T-helper 17 cell (primary cell): ENCODE results near the gene TSC22D3. TPM values are rescaled to one million over a fixed set of nuclear protein-coding genes. Genes with fewer than 3 reads are reported as not detected.

Source experiments
- ATAC-seq: fragments of 150-1000 bp; cut with Tn5 transposase; 2 replicates; pipeline ENCODE4 v1.10.0; 2021; ENCODE audit warnings: mild to moderate bottlenecking, moderate library complexity
- DNase-seq, 3 donors: peaks; one replicate each; pipeline versions ENCODE4 v3.0.0 to v3.0.0-alpha.2; 2020 to 2021
- H3K9me3 ChIP-seq: one replicate; pipeline ENCODE4 v1.7.0; 2013; ENCODE audit warnings: low read length, mild to moderate bottlenecking; ENCODE audit not compliant: control insufficient read depth, poor library complexity, severe bottlenecking
- H3K27ac Mint-ChIP-seq: one replicate; pipeline ENCODE4 v1.8.0; 2022; ENCODE audit warnings: mild to moderate bottlenecking, moderate library complexity, mixed read lengths
- H3K27me3 Mint-ChIP-seq: one replicate; pipeline ENCODE4 v1.8.0; 2022; ENCODE audit warnings: mixed read lengths
- H3K36me3 Mint-ChIP-seq: one replicate; pipeline ENCODE4 v1.8.0; 2022; ENCODE audit warnings: low read depth, mixed read lengths
- H3K4me1 Mint-ChIP-seq: one replicate; pipeline ENCODE4 v1.8.0; 2022; ENCODE audit warnings: mild to moderate bottlenecking, mixed read lengths
- H3K4me3 Mint-ChIP-seq: one replicate; pipeline ENCODE4 v1.8.0; 2022; ENCODE audit warnings: mild to moderate bottlenecking, moderate library complexity, mixed read lengths
- total RNA-seq, 4 donors: library from RNA in 2 of 4; stranded (reverse) in 2 of 4; gene quantifications; one replicate each; pipeline ENCODE4 v1.2.3 and lab custom pipeline; 2022 to 2026

TSC22D3 gene
- total RNA-seq, 2 donors from 2014 or later = 1,559 to 2,031 TPM

- no peaks in the 10 kb centered on the region for H3K9me3 ChIP-seq
- ATAC-seq = no peak
- DNase-seq = no peak
- H3K27me3 Mint-ChIP-seq = no peaks in the 10 kb centered on the region
- H3K4me1 Mint-ChIP-seq = no peaks in the 10 kb centered on the region
- H3K4me3 Mint-ChIP-seq = no peak overlapping the region
- peaks cover 3% of the 10 kb centered on the region for H3K36me3 Mint-ChIP-seq
- no peak overlapping the region for H3K27ac Mint-ChIP-seq
These were observed 40.9 kb downstream of the TSC22D3 start for GRCh38 chrX:107734646-107735045.

- peak overlapping the region; percentile 41 for H3K27ac Mint-ChIP-seq
- ATAC-seq = no peak
- DNase-seq = no peak
- H3K36me3 Mint-ChIP-seq = peaks cover 3% of the 10 kb centered on the region
- H3K27me3 Mint-ChIP-seq = no peaks in the 10 kb centered on the region
- H3K9me3 ChIP-seq = no peaks in the 10 kb centered on the region
- no peaks in the 10 kb centered on the region for H3K4me1 Mint-ChIP-seq
- no peak overlapping the region for H3K4me3 Mint-ChIP-seq
These were observed 41.9 kb downstream of the TSC22D3 start for GRCh38 chrX:107733686-107734085.

GRCh38 chrX:107731831-107732502 is 43.6 kb downstream of the TSC22D3 start:
- H3K4me1 Mint-ChIP-seq = no peaks in the 10 kb centered on the region
- no peak for DNase-seq
- H3K27me3 Mint-ChIP-seq = no peaks in the 10 kb centered on the region
- ATAC-seq = no peak
- no peak overlapping the region for H3K4me3 Mint-ChIP-seq
- H3K27ac Mint-ChIP-seq = no peak overlapping the region
- H3K9me3 ChIP-seq = no peaks in the 10 kb centered on the region
- H3K36me3 Mint-ChIP-seq = peaks cover 3% of the 10 kb centered on the region

- H3K9me3 ChIP-seq = no peaks in the 10 kb centered on the region
- peaks cover 3% of the 10 kb centered on the region for H3K36me3 Mint-ChIP-seq
- no peaks in the 10 kb centered on the region for H3K27me3 Mint-ChIP-seq
- DNase-seq (no peak), ATAC-seq (no peak)
- H3K27ac Mint-ChIP-seq = no peak overlapping the region
- no peak overlapping the region for H3K4me3 Mint-ChIP-seq
- H3K4me1 Mint-ChIP-seq = no peaks in the 10 kb centered on the region
These were observed 44.4 kb downstream of the TSC22D3 start for GRCh38 chrX:107730991-107731766.

- DNase-seq (no peak), ATAC-seq (no peak)
- no peaks in the 10 kb centered on the region for H3K9me3 ChIP-seq
- peaks cover 3% of the 10 kb centered on the region for H3K36me3 Mint-ChIP-seq
- H3K27ac Mint-ChIP-seq = no peak overlapping the region
- no peaks in the 10 kb centered on the region for H3K27me3 Mint-ChIP-seq
- H3K4me1 Mint-ChIP-seq = no peaks in the 10 kb centered on the region
- no peak overlapping the region for H3K4me3 Mint-ChIP-seq
These were observed 45.3 kb downstream of the TSC22D3 start for GRCh38 chrX:107730298-107730655.

GRCh38 chrX:107729558-107730297 is 45.9 kb downstream of the TSC22D3 start:
- H3K4me3 Mint-ChIP-seq = no peak overlapping the region
- H3K27me3 Mint-ChIP-seq = no peaks in the 10 kb centered on the region
- H3K36me3 Mint-ChIP-seq = peaks cover 3% of the 10 kb centered on the region
- no peak overlapping the region for H3K27ac Mint-ChIP-seq
- ATAC-seq = no peak
- DNase-seq = no peak
- H3K9me3 ChIP-seq = no peaks in the 10 kb centered on the region
- H3K4me1 Mint-ChIP-seq = no peaks in the 10 kb centered on the region

- DNase-seq (no peak), ATAC-seq (no peak)
- no peaks in the 10 kb centered on the region for H3K9me3 ChIP-seq
- Mint-ChIP-seq H3K4me1 (peaks cover 2% of the 10 kb centered on the region), H3K36me3 (peaks cover 4% of the 10 kb centered on the region), H3K4me3 (no peak overlapping the region), H3K27me3 (no peaks in the 10 kb centered on the region), H3K27ac (no peak overlapping the region)
These were observed 47.1 kb downstream of the TSC22D3 start for GRCh38 chrX:107728371-107729099.

GRCh38 chrX:107726816-107727534 is 48.6 kb downstream of the TSC22D3 start:
- no peak for DNase-seq
- peaks cover 2% of the 10 kb centered on the region for H3K36me3 Mint-ChIP-seq

GRCh38 chrX:107725761-107726555 is 49.6 kb downstream of the TSC22D3 start:
- no peaks in the 10 kb centered on the region for H3K9me3 ChIP-seq
- no peak overlapping the region for H3K4me3 Mint-ChIP-seq
- peaks cover 2% of the 10 kb centered on the region for H3K4me1 Mint-ChIP-seq
- DNase-seq = no peak
- no peak for ATAC-seq
- no peak overlapping the region for H3K27ac Mint-ChIP-seq
- peaks cover 2% of the 10 kb centered on the region for H3K36me3 Mint-ChIP-seq
- H3K27me3 Mint-ChIP-seq = no peaks in the 10 kb centered on the region

More at GRCh38 chrX:107726816-107727534, 48.6 kb downstream of the TSC22D3 start:
- ATAC-seq = no peak
- H3K9me3 ChIP-seq = no peaks in the 10 kb centered on the region
- Mint-ChIP-seq H3K27ac (no peak overlapping the region), H3K4me1 (peaks cover 2% of the 10 kb centered on the region), H3K4me3 (no peak overlapping the region), H3K27me3 (no peaks in the 10 kb centered on the region)

- H3K9me3 ChIP-seq = no peaks in the 10 kb centered on the region
- no peak overlapping the region for H3K4me3 Mint-ChIP-seq
- peaks cover 2% of the 10 kb centered on the region for H3K36me3 Mint-ChIP-seq
- peaks cover 2% of the 10 kb centered on the region for H3K4me1 Mint-ChIP-seq
- H3K27me3 Mint-ChIP-seq = no peaks in the 10 kb centered on the region
- ATAC-seq (no peak), DNase-seq (no peak)
- H3K27ac Mint-ChIP-seq = no peak overlapping the region
These were observed 50.9 kb downstream of the TSC22D3 start for GRCh38 chrX:107724653-107725052.

GRCh38 chrX:107723511-107723910 is 52.1 kb downstream of the TSC22D3 start:
- ATAC-seq (no peak), DNase-seq (no peak)
- no peak overlapping the region for H3K4me3 Mint-ChIP-seq
- H3K27me3 Mint-ChIP-seq = no peaks in the 10 kb centered on the region
- H3K4me1 Mint-ChIP-seq = peaks cover 2% of the 10 kb centered on the region
- no peaks in the 10 kb centered on the region for H3K9me3 ChIP-seq
- peaks cover 2% of the 10 kb centered on the region for H3K36me3 Mint-ChIP-seq
- peak overlapping the region; percentile 24 for H3K27ac Mint-ChIP-seq
